HL-60/S4 treated with retinoic acid at 250 ng/mL for 4 days and 3 days (cell line): ENCODE data around the gene KRTAP6-2.

Experiments
- in situ Hi-C: fragments of 300-500 bp; cut with MboI; formaldehyde crosslinking; loops from 2 replicates; pipeline ENCODE4 v1.7.0; 2022; ENCODE audit warnings: low sequenced_read_pairs

Gene KRTAP6-2

GRCh38 chr21:30598802-30599201 lies at the start of gene KRTAP6-2:
Gene KRTAP6-2, minus strand, starts transcription at chr21:30598902. Its CDS starts 28 bp downstream, at chr21:30598874.
- in situ Hi-C loops, result no loop called here

GRCh38 chr21:30646904-30647414 lies 48.3 kb upstream of the KRTAP6-2 start:
- in situ Hi-C loops, result no loop called here

- in situ Hi-C loops, result no loop called here
Observed at GRCh38 chr21:30642564-30642963, 43.9 kb upstream of the KRTAP6-2 start, which contains the start of gene KRTAP20-3. Gene KRTAP20-3, plus strand, starts transcription at chr21:30642864.

- in situ Hi-C loops, result no loop called here
Observed at GRCh38 chr21:30638686-30639085, 40.0 kb upstream of the KRTAP6-2 start.

- in situ Hi-C loops, result no loop called here
Observed at GRCh38 chr21:30634906-30635305, 36.2 kb upstream of the KRTAP6-2 start, which contains the start of gene KRTAP20-2. Gene KRTAP20-2, plus strand, starts transcription at chr21:30635206. Its CDS starts 58 bp downstream, at chr21:30635264.

GRCh38 chr21:30629200-30629599 lies 30.5 kb upstream of the KRTAP6-2 start:
- in situ Hi-C loops, result no loop called here

- in situ Hi-C loops, result no loop called here
Observed at GRCh38 chr21:30628109-30628508, 29.4 kb upstream of the KRTAP6-2 start.

GRCh38 chr21:30625449-30626165 lies 26.9 kb upstream of the KRTAP6-2 start:
- in situ Hi-C loops, result no loop called here

- in situ Hi-C loops, result no loop called here
Observed at GRCh38 chr21:30623362-30623761, 24.7 kb upstream of the KRTAP6-2 start.

GRCh38 chr21:30620522-30620921 lies 21.8 kb upstream of the KRTAP6-2 start, which contains the start of gene KRTAP20-4:
Gene KRTAP20-4, plus strand, starts transcription at chr21:30620627.
- in situ Hi-C loops, result no loop called here

GRCh38 chr21:30620080-30620479 lies 21.4 kb upstream of the KRTAP6-2 start:
- in situ Hi-C loops, result no loop called here

GRCh38 chr21:30616125-30616524 lies 17.4 kb upstream of the KRTAP6-2 start, which contains the start of gene KRTAP20-1:
Gene KRTAP20-1, plus strand, starts transcription at chr21:30616425. Its CDS starts 30 bp downstream, at chr21:30616455.
- in situ Hi-C loops, result no loop called here

GRCh38 chr21:30615199-30615598 lies 16.5 kb upstream of the KRTAP6-2 start:
- in situ Hi-C loops, result no loop called here

GRCh38 chr21:30613836-30614235 lies 15.1 kb upstream of the KRTAP6-2 start, which contains the start of gene KRTAP6-1:
Gene KRTAP6-1, minus strand, starts transcription at chr21:30613930. Its CDS starts 26 bp downstream, at chr21:30613904.
- in situ Hi-C loops, result no loop called here

GRCh38 chr21:30612132-30612531 lies 13.4 kb upstream of the KRTAP6-2 start:
- in situ Hi-C loops, result no loop called here

- in situ Hi-C loops, result no loop called here
Observed at GRCh38 chr21:30605968-30606367, 7.3 kb upstream of the KRTAP6-2 start.

GRCh38 chr21:30600787-30601186 lies 2.1 kb upstream of the KRTAP6-2 start, which contains the start of gene KRTAP22-1:
Gene KRTAP22-1, plus strand, starts transcription at chr21:30601087.
- in situ Hi-C loops, result no loop called here

- in situ Hi-C loops, result no loop called here
Observed at GRCh38 chr21:30592140-30592539, 6.6 kb downstream of the KRTAP6-2 start, which contains the start of gene KRTAP6-3. Gene KRTAP6-3, plus strand, starts transcription at chr21:30592440. Its CDS starts 6 bp downstream, at chr21:30592446.

GRCh38 chr21:30590297-30590696 lies 8.4 kb downstream of the KRTAP6-2 start, which contains the start of gene KRTAP22-2:
Gene KRTAP22-2, minus strand, starts transcription at chr21:30590397.
- in situ Hi-C loops, result no loop called here

GRCh38 chr21:30582870-30583269 lies 15.8 kb downstream of the KRTAP6-2 start:
- in situ Hi-C loops, result no loop called here

GRCh38 chr21:30580132-30580531 lies 18.6 kb downstream of the KRTAP6-2 start:
- in situ Hi-C loops, result no loop called here

GRCh38 chr21:30579346-30579745 lies 19.4 kb downstream of the KRTAP6-2 start:
- in situ Hi-C loops, result no loop called here
